OCI-LY7 (cell line): Measurements from ENCODE around the gene AKT1.

Experiments used
- EZH2phosphoT487 ChIP-seq: fragments of 200-600 bp; sonication (generic); IDR thresholded peaks from 2 replicates; pipeline ENCODE4 v1.6.1; 2018; ENCODE audit warnings: low read depth, borderline replicate concordance, mild to moderate bottlenecking, mixed run types, antibody characterized with exemption, low read length, moderate library complexity, mixed read lengths
- TF ChIP-seq, protein P1 (sequence below): fragments of 200-600 bp; sonication (generic); conservative IDR thresholded peaks from 2 replicates; pipeline ENCODE4 v1.5.1; 2014; ENCODE audit warnings: mild to moderate bottlenecking, antibody characterized with exemption, low read length, moderate library complexity, mixed read lengths

- TF ChIP-seq, protein P1, sequence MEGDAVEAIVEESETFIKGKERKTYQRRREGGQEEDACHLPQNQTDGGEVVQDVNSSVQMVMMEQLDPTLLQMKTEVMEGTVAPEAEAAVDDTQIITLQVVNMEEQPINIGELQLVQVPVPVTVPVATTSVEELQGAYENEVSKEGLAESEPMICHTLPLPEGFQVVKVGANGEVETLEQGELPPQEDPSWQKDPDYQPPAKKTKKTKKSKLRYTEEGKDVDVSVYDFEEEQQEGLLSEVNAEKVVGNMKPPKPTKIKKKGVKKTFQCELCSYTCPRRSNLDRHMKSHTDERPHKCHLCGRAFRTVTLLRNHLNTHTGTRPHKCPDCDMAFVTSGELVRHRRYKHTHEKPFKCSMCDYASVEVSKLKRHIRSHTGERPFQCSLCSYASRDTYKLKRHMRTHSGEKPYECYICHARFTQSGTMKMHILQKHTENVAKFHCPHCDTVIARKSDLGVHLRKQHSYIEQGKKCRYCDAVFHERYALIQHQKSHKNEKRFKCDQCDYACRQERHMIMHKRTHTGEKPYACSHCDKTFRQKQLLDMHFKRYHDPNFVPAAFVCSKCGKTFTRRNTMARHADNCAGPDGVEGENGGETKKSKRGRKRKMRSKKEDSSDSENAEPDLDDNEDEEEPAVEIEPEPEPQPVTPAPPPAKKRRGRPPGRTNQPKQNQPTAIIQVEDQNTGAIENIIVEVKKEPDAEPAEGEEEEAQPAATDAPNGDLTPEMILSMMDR, result no peak
- no peak for TF ChIP-seq EZH2phosphoT487
Measured at GRCh38 chr14:104803912-104804410, 8.4 kb upstream of the AKT1 start.
